GM13977 (cell line): ENCODE measurements around the gene PKP4.
A peak's percentile ranks its signal among the peaks of the same experiment; 100 is the strongest.

Experiments
- DNase-seq: peaks from one replicate; pipeline ENCODE4 v3.0.0; 2012; ENCODE audit warnings: low spot score
- in situ Hi-C: fragments of 300-500 bp; cut with MboI; formaldehyde crosslinking; loops from one replicate; pipeline ENCODE4 v1.12.0; 2022; ENCODE audit warnings: low sequenced_read_pairs, low pct_unique_long_range_greater_than_20kb, mixed read lengths, inconsistent platforms; ENCODE audit not compliant: unreplicated experiment
- TF ChIP-seq, protein P1 (sequence below): IDR thresholded peaks from 2 replicates; pipeline ENCODE4 v1.5.1; 2012; ENCODE audit warnings: mild to moderate bottlenecking, control low read depth; ENCODE audit not compliant: insufficient read depth; ENCODE audit errors: extremely low read depth, missing control alignments

The PKP4 gene

DNA sequence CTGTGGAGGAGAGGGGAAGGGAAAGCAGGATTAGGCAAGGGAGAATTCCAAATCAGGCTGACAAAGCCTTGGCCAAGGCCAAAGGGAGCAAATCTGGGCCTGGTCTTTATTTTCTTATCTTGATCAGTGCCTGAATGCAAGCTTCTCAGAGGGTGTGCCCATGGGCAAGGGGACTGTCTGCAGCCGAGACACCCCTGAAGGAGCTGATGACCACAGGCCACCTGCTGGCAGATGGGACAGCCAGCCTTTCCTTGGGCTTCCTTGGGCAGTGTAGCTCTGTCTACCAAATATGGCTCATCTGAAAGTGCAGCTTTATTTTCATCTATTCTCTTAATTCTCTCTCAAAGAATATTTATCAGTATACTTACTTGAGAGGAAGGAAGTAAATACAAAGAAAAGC is 117.0 kb downstream of the PKP4 start:
- in situ Hi-C loops, result no loop called here
- TF ChIP-seq, protein P1, sequence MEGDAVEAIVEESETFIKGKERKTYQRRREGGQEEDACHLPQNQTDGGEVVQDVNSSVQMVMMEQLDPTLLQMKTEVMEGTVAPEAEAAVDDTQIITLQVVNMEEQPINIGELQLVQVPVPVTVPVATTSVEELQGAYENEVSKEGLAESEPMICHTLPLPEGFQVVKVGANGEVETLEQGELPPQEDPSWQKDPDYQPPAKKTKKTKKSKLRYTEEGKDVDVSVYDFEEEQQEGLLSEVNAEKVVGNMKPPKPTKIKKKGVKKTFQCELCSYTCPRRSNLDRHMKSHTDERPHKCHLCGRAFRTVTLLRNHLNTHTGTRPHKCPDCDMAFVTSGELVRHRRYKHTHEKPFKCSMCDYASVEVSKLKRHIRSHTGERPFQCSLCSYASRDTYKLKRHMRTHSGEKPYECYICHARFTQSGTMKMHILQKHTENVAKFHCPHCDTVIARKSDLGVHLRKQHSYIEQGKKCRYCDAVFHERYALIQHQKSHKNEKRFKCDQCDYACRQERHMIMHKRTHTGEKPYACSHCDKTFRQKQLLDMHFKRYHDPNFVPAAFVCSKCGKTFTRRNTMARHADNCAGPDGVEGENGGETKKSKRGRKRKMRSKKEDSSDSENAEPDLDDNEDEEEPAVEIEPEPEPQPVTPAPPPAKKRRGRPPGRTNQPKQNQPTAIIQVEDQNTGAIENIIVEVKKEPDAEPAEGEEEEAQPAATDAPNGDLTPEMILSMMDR, result no peak
- DNase-seq, result no peak

DNA sequence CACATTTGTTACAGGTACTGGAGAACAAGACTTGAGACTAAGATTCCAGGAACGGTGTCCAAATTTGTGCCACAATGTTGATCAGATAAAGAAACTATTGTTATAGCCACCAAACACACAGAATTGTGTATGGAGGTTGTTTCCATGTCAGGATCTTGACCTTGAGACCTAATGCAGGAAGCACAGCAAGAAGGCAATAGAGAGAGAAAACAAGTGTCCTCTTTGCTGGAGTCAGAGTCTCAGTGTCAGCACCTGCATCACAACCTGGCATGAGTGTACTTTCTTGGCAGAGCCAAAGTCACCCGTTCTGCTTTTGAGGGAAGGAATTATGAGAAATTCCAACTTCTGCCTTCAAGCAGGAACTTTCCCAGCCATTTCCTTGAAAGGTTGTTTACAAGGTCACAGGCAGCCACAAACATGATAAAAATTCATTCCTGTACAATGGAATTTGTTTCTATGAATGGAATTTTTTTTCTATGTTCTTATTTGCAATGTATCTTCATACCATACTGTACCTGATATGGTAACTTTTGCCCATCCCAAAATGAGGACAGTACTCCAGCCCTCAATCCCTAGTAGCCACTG is 118.4 kb downstream of the PKP4 start:
- TF ChIP-seq, protein P1, result no peak
- in situ Hi-C loops, result no loop called here
- DNase-seq, result no peak

DNA sequence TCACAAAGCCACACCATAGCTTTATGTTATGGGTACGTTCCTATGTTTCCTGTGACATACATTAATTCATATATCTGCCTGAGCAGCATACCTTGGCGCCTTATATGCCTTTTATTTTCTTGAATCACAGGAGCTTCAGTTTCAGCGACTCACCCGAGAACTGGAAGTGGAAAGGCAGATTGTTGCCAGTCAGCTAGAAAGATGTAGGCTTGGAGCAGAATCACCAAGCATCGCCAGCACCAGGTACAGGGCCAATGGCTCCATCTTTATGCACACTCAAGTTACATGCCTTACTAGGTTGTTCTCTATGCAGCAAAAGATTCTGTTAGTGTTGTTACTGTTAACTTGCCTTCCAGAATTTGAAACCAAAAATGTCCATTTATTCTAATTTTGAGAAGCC is 120.4 kb downstream of the PKP4 start:
- TF ChIP-seq, protein P1, result no peak

DNA sequence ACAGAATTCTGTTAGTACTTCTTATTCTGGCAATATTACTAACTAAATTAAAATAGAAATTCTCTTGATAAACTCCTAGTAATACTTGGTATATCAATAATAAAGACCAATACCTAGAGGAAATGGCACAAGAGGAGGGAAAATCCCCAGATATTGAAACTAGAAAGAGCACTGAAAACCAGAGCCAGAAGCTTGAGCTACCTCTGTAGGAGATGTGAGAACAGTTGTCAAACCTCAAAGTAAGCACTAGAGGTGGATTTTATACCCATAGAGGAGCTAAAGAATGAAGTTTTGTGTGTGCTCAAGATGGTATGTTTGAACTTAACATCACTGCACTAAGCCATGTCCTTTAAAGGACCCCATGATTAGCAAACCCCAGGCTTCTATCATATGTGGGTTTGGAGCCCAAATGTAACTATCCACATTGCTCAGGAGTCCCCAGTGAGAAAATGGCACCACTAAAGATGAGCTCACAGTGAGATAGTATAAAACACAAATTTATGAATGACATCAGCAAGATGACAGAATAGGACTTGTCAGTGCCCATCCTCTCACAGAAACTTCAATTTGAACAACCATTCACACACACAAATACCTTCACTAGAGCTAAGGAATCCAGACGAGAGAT is 122.1 kb downstream of the PKP4 start:
- in situ Hi-C loops, result no loop called here
- DNase-seq, result peak; percentile 30
- TF ChIP-seq, protein P1, result no peak

More for the DNA sequence above, 120.4 kb downstream of the PKP4 start:
- DNase-seq, result no peak
- in situ Hi-C loops, result no loop called here

DNA sequence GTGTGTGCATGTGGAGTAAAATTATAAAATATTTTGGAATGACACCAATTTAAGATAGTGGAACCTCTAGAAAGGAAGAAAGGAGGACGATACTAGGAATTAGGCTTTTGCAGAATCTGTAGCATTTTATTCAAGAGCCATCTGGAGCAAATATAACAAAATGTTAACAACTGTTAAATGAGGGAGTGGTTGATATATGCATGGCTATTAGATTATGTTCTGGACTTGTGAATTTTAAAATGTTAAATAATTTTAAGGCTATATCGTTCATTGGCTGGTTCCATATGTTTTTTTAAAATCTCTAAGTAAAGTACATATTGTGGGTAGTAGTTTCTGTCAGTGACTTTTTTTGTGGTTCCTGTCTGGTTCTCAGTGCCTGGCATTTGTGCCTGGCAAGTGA is 123.2 kb downstream of the PKP4 start:
- DNase-seq, result no peak
- in situ Hi-C loops, result no loop called here
- TF ChIP-seq, protein P1, result no peak

DNA sequence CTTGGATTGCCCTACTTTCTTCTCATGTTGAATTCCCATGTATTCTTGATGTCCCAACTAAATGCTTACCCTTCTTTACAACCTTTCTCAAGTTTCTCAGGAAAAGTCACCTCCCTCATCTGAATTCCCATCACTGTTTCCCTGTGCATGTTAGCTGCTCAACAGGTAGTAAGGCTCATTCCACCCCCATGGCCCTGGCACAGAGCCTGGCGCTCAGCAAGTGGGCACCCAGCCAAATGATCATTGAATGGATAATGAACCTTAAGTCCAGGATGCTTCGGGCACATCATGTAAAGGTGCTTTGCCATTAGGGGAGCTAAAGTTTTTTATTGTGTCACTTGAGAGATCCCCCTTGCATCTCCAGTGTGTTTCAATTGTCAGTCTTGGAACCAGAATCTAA is 124.0 kb downstream of the PKP4 start:
- in situ Hi-C loops, result no loop called here
- TF ChIP-seq, protein P1, result no peak
- DNase-seq, result no peak
